NT2/D1 (cell line): ENCODE results near the gene MYO9B.
"Not testable (repeated sequence)": the region's sequence is repeated elsewhere in the genome, so short reads cannot be mapped to it uniquely, and the experiment has no call there.

Experiments
- DNase-seq: peaks from one replicate; pipeline ENCODE4 v3.0.0-alpha.2; 2011; ENCODE audit warnings: low read depth, low spot score
- H3K27me3 ChIP-seq: 2 replicates; pipeline ENCODE4 v1.6.0; 2011; ENCODE audit warnings: mild to moderate bottlenecking; ENCODE audit not compliant: insufficient read length, insufficient read depth
- H3K36me3 ChIP-seq: 2 replicates; pipeline ENCODE4 v1.6.1; 2011; ENCODE audit warnings: mild to moderate bottlenecking, low read length, mixed read lengths; ENCODE audit not compliant: insufficient read depth, insufficient read length
- H3K4me1 ChIP-seq: 2 replicates; pipeline ENCODE4 v1.5.1; 2011; ENCODE audit not compliant: insufficient read depth, insufficient read length
- H3K4me3 ChIP-seq: 2 replicates; pipeline ENCODE4 v1.5.1; 2011; ENCODE audit warnings: low read depth; ENCODE audit not compliant: insufficient read length
- H3K9ac ChIP-seq: 2 replicates; pipeline ENCODE4 v1.6.0; 2011; ENCODE audit warnings: low read depth; ENCODE audit not compliant: insufficient read length
- H3K9me3 ChIP-seq: 2 replicates; pipeline ENCODE4 v1.5.1; 2011; ENCODE audit warnings: mild to moderate bottlenecking, low read length; ENCODE audit not compliant: insufficient read depth
- SUZ12 ChIP-seq: IDR thresholded peaks from 2 replicates; pipeline ENCODE4 v1.6.1; 2011; ENCODE audit not compliant: insufficient read length, insufficient read depth; ENCODE audit errors: extremely low read depth
- YY1 ChIP-seq: IDR thresholded peaks from 2 replicates; pipeline ENCODE4 v1.6.1; 2011; ENCODE audit not compliant: insufficient read length, insufficient read depth
- ZNF274 ChIP-seq: IDR thresholded peaks from 2 replicates; pipeline ENCODE4 v1.6.1; 2011; ENCODE audit warnings: mild to moderate bottlenecking, low read depth, low read length

The MYO9B gene

DNA sequence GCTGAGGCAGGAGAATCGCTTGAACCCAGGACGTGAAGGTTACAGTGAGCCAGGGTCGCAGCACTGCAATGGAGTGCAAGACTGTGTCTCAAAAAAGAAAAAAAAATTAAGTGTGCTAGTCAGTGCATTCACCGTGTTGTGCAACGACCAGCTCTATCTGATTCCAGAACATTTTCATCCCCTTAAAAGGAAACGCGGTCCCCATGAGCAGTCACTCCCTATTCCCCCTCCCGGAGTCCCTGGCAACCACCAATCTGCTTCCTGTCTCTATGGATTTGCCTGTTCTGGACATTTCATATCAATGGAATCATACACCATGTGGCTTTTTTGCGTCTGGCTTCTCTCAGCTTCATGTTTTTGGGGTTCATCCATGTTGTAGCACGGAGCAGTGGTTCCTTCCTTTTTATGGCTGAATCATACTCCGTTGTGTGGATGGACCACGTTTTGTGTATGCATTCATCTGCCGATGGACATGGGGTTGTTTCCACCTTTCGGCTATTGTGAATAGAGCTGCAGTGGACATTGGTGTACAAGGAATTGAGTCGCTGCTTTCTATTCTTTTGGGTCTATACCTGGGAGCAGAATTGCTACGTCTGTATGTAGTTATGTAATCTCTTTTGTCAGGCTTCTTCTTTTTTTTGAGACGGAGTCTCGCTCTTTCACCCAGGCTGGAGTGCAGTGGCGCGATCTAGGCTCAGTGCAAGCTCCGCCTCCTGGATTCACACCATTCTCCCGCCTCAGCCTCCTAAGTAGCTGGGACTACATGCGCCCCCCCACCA lies 19.8 kb downstream of the MYO9B start:
- no peak overlapping the region for H3K9ac ChIP-seq
- peaks cover 13% of the 10 kb centered on the region for H3K36me3 ChIP-seq
- TF ChIP-seq ZNF274 (no peak), YY1 (no peak), SUZ12 (no peak)
- no peak for DNase-seq
- no peaks in the 10 kb centered on the region for H3K27me3 ChIP-seq
- no peaks in the 10 kb centered on the region for H3K9me3 ChIP-seq
- peaks cover 9% of the 10 kb centered on the region for H3K4me1 ChIP-seq
- no peak overlapping the region for H3K4me3 ChIP-seq

GRCh38 chr19:17097593-17098126 lies 22.1 kb downstream of the MYO9B start:
- Histone ChIP-seq H3K36me3 (peaks cover 23% of the 10 kb centered on the region), H3K4me1 (peaks cover 3% of the 10 kb centered on the region), H3K9ac (no peak overlapping the region), H3K27me3 (no peaks in the 10 kb centered on the region), H3K9me3 (peaks cover 13% of the 10 kb centered on the region; the same call in 1 of the 2 replicates), H3K4me3 (no peak overlapping the region)
- DNase-seq, result no peak
- TF ChIP-seq ZNF274 (no peak), YY1 (no peak), SUZ12 (no peak)

DNA sequence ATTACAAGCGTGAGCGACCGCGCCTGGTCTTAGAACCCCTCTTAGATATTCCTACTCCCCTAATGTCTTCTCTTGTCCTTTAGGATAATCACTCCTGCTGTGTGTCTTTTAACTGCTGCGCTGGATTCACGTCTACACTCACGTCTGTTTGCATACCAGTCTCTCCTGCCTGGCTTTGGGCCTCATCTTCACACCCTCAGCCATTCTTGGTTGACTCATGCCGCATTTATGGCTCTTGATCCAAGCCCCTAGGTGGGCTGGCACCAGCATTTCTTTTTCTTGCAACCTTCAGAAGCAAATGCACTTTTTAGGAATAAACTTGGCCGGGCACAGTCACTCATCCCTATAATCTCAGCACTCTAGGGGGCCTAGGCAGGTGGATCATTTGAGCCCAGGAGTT lies 22.7 kb downstream of the MYO9B start:
- peaks cover 28% of the 10 kb centered on the region for H3K36me3 ChIP-seq
- no peak overlapping the region for H3K4me3 ChIP-seq
- no peak for DNase-seq
- H3K9ac ChIP-seq, result no peak overlapping the region
- TF ChIP-seq SUZ12 (no peak), ZNF274 (no peak), YY1 (no peak)
- H3K4me1 ChIP-seq, result peaks cover 3% of the 10 kb centered on the region
- H3K27me3 ChIP-seq, result no peaks in the 10 kb centered on the region
- peaks cover 18% of the 10 kb centered on the region; the same call in 1 of the 2 replicates for H3K9me3 ChIP-seq

- Histone ChIP-seq H3K36me3 (peaks cover 56% of the 10 kb centered on the region), H3K4me1 (peaks cover 3% of the 10 kb centered on the region), H3K9me3 (peaks cover 18% of the 10 kb centered on the region; the same call in 1 of the 2 replicates), H3K9ac (no peak overlapping the region), H3K4me3 (no peak overlapping the region), H3K27me3 (no peaks in the 10 kb centered on the region)
- DNase-seq, result no peak
- no peak for TF ChIP-seq ZNF274
- no peak for TF ChIP-seq YY1
- no peak for TF ChIP-seq SUZ12
These were observed 26.4 kb downstream of the MYO9B start for GRCh38 chr19:17101686-17102628.

DNA sequence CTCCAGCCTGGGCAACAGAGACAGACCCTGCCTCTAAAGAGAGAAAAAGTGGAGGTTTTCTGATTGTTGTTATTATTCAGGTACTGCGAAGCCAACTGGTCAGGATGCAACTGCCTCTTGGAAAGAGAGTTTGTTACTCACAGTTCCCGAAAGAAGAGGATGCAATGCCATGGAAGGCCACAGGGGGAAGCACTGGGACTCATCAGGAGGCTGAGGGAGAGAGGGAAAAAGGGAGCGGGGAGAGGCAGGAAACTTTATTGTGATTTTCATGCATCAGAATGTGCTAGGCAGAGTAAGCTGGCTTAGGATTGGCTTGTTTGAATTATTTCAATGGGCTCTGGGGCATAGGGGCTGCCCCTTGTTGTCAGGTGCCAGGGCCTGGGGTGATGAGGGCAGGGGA lies 27.6 kb downstream of the MYO9B start:
- peak; percentile 72 for DNase-seq
- Histone ChIP-seq H3K36me3 (peaks cover 61% of the 10 kb centered on the region), H3K9ac (no peak overlapping the region), H3K9me3 (peaks cover 18% of the 10 kb centered on the region; the same call in 1 of the 2 replicates), H3K4me1 (peaks cover 7% of the 10 kb centered on the region), H3K27me3 (no peaks in the 10 kb centered on the region), H3K4me3 (no peak overlapping the region)
- no peak for TF ChIP-seq YY1
- no peak for TF ChIP-seq ZNF274
- no peak for TF ChIP-seq SUZ12

DNA sequence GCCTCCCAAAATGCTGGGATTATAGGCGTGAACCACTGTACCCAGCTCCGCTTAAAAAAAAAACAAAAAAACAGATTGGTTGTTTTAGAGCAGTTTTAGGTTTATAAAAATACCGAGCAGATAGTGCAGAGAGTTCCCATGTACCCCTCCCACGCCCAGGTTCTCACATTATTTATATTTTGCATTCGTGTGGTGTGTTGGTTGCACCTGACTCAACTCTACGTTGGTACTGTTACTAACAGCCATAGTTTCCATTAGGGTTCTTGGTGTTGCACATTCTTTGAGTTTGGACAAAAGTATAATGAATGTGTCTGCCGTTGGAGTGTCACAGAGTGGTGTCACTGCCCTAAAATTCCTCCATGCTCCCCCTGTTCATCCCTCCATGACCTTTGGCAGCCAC lies 29.1 kb downstream of the MYO9B start:
- H3K9me3 ChIP-seq, result peaks cover 18% of the 10 kb centered on the region; the same call in 1 of the 2 replicates
- no peaks in the 10 kb centered on the region for H3K27me3 ChIP-seq
- peaks cover 64% of the 10 kb centered on the region for H3K36me3 ChIP-seq
- H3K4me3 ChIP-seq, result no peak overlapping the region
- no peak for DNase-seq
- peaks cover 5% of the 10 kb centered on the region for H3K4me1 ChIP-seq
- TF ChIP-seq YY1 (no peak), ZNF274 (no peak), SUZ12 (no peak)
- H3K9ac ChIP-seq, result no peak overlapping the region

GRCh38 chr19:17105556-17105955 lies 30.0 kb downstream of the MYO9B start:
- Histone ChIP-seq H3K36me3 (peaks cover 71% of the 10 kb centered on the region), H3K4me1 (peaks cover 5% of the 10 kb centered on the region), H3K9ac (no peak overlapping the region), H3K4me3 (no peak overlapping the region), H3K27me3 (no peaks in the 10 kb centered on the region), H3K9me3 (peaks cover 18% of the 10 kb centered on the region; the same call in 1 of the 2 replicates)
- no peak for DNase-seq
- TF ChIP-seq YY1 (no peak), SUZ12 (no peak), ZNF274 (no peak)

DNA sequence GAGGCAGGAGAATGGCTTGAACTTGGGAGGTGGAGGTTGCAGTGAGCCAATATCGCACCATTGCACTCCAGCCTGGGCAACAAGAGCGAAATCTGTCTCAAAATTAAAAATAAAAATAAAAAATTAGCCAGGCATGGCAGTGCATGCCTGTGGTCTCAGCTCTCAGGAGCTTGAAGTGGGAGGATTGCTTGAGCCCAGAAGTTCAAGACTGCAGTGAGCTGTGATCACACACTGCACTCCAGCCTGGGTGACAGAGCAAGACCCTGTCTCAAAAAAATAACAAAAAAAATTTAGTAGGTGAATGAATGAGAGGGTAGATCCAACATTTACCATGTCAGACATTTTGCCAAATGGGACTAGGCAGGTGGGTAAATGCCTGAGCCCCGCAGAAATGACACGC lies 31.4 kb downstream of the MYO9B start:
- not testable (repeated sequence) for H3K4me1 ChIP-seq, H3K4me3 ChIP-seq, H3K27me3 ChIP-seq, DNase-seq, H3K9ac ChIP-seq
- peaks cover 73% of the 10 kb centered on the region for H3K36me3 ChIP-seq
- H3K9me3 ChIP-seq, result peaks cover 13% of the 10 kb centered on the region; the same call in 1 of the 2 replicates
